Inferior parietal cortex (tissue), 1 donor: ENCODE data around the gene ZMYND8.
"Not testable (repeated sequence)": the region's sequence is repeated elsewhere in the genome, so short reads cannot be mapped to it uniquely, and the experiment has no call there.

ENCODE experiments used
- DNase-seq: peaks from one replicate; pipeline ENCODE4 v3.0.0-alpha.2; 2016; ENCODE audit errors: extremely low spot score

The ZMYND8 gene

DNA sequence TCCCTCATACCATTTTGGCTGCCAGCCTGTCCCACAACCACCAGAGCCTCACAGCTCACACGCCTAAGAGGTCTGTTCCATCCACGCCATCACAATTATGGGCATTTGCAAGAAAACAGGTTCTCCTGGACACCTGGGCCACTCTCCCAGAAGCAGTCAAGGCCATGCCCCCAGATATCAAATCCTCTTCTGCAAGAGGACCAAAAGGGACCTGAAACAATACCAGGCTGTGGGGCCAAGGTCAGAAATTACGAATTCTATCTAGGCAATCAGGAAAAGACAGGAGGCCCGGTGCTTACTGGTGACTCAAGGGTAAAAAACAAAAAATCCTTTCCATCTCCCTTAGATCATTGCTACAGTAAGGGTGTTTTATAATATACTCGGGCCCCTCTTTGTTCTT, 69.8 kb downstream of the ZMYND8 start:
- DNase-seq: no peak

DNA sequence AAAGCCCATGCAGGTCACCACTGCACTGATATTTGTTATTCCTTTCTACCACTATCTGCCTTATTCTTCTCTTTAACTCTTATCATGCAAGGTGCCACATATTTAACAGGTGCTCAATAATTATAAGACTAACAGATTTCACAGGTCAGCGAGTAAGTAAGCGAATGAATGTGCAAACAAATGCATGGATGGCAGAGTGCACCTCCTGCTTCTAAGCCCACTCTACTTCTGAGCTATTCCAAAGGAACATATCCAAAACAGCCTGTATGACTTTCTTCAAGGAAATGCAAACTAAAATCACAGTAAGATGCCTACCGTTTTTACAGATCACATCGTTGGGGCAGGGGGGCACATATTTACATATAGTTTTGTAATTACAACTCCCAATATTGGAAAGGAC, 71.3 kb downstream of the ZMYND8 start:
- DNase-seq: no peak

DNA sequence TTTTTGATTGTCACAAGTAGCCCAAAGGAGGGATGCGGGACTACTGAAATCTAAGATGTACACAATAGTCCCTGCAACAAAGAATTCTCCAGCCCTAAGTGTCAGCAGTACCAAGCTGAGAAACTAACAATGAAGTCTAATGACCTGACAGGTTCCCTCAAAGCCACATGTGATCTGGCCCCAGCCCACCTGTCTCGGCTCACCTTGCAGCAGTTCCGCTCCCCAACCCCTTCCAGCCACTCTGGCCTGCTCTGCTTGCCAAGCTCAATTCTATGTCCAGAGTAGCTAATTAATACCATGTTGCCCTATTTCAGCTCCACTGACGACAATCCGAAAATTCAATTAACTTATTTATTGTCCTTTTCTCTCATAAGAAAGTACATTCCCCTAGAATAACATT, 72.1 kb downstream of the ZMYND8 start:
- DNase-seq: no peak

DNA sequence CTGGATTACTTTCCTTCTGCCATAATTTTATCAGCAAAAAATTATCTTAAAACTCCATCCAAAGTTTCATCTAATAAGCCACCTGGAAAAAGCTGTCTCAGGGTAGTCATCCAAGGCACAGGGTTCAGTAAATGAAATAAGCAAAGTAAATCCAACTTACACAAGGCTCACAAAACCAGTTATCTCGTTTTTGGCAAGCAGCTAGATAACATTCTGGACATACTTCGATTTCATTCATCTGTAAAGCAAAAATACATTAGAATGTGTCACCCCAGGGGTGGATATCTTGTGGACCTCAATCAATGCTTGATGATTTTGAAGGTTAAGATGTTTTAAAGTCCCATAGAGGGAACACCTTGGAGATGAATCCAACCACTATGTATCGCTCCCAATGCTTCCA, 73.1 kb downstream of the ZMYND8 start:
- no peak for DNase-seq

DNA sequence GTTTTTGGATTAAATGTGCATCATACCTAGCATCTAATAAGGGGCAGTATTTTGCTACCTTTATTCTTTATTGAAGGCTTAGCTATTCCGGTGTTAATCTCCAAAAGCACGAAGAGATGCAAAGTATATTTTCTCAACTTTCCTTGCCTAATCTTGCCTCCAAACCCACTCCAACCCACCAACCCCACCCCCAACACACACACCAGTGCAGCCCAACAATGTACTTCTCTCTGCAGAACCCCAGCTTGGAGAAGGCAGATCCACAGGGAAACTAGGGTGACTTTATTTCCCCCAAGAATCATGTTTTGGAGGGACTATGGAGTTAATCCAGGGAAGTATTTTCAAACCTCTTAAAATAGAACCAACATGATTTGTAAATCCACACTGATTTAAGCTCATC, 73.6 kb downstream of the ZMYND8 start:
- no peak for DNase-seq

DNA sequence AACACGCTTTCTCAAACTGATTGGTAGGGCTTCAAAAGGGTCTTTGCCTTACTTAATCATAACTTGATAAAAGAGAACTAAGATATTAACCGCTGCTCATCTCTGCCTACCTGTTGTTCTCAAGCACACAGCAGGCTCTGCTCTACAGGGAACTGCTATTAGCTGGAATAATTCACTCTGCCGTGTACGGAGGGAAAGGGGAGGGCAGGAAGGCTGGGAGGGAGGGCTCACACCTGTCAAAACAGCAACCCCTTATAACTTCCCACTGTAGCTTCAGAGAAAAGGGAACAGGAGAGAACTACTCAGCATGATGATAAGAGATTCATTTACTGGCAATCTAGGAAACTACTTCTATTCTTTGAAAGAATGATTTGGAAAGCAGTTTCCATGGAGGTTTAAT, 75.1 kb downstream of the ZMYND8 start:
- no peak for DNase-seq

DNA sequence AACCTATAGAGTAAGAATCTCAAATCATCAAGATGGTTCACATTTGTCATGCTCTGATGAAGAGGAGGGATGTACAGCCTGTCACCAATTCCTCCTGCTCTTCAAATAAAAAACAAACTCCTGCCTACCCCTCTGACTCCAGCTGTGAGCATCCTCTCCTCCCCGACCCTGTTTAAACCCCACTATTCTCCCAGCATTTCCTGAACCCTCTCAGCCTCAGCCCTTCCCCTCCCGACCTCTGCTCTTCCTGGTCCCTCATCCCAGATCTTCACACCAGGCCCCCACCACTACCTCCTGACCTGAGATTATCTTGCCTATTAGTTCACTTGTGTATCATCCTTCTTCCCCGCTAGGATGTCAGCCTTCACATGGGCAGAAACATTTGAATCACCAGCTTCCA, 75.8 kb downstream of the ZMYND8 start:
- DNase-seq: no peak

DNA sequence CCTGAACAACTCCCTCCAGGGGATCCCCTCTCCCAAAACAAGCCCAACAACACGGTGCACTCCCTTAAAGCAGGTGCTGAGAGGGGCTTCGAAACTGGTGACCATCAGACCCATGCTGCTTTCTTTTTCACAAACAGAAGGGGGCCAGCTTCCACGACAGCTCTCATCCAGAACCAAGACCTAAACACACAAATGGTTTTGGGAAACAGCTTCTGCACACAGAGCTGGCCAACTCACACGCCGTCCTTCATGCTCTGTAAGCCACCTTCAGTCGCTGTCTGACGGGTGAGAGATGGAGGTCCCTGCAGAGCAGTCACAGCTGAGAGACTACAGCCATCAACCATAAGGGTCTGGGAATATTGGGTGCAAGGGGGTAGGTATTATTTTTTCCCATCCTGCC, 76.3 kb downstream of the ZMYND8 start:
- DNase-seq: no peak

DNA sequence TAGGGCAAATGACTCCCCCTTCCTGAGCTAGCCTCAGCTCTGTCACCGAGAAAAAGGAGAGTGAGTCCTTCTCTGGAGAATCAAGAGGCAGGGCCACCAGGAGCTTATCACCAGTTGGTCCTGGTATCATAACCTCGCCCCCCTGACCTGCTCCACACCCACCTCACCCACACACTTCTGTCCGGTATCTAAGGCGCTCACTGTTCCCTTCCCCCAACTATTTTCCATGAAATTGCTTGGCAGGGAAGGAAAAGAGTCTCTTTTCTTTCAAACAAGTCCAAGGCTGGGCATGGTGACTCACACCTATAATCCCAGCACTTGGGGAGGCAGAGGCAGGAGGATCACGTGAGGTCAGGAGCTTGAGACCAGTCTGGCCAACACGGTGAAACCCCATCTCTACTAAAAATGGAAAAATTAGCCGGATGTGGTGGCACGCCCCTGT, 77.6 kb downstream of the ZMYND8 start:
- no peak for DNase-seq

DNA sequence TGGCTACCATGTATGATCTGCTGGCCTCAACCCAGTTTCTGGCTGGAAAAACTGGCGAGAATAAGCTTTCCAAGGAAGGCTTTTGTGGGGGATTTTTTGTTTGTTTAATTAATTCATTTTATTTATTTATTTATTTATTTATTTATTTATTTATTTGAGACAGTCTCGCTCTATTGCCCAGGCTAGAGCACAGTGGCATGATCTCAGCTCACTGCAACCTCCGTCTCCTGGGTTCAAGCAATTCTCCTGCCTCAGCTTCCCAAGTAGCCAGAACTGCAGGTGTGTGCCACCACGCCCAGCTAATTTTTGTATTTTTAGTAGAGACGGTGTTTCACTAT, 79.0 kb downstream of the ZMYND8 start:
- DNase-seq: not testable (repeated sequence)

DNA sequence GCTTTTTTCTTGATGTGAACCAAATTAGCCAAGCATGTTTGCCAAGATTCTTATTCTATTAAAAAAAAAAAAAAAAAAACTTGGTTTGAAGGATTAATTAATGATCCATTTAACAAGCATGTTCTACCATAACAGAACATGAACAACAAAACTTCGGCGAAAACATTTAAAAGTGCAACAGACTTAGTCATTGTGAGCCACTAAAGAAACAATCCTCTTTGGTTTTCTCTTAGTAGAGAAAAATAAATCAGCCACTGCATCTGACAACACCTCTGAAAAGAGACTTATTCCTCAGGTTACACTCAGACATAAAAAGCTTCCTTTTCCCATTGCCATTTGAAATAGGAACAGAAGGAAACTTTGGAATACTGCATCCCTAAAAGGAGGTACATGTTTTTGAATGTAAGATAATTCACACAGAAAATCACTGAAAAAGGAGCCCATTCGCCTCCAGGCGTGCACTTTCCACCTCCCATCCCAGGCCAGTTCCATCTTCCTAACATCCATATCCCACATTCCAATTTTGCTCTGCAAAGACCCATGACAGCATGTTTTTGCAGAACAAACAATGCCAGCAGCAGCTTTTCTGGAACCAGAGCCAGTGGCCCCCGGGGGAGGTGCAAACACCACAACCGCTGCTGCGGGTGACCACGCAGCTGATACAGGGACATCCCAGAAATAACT, 79.5 kb downstream of the ZMYND8 start:
- DNase-seq: no peak

DNA sequence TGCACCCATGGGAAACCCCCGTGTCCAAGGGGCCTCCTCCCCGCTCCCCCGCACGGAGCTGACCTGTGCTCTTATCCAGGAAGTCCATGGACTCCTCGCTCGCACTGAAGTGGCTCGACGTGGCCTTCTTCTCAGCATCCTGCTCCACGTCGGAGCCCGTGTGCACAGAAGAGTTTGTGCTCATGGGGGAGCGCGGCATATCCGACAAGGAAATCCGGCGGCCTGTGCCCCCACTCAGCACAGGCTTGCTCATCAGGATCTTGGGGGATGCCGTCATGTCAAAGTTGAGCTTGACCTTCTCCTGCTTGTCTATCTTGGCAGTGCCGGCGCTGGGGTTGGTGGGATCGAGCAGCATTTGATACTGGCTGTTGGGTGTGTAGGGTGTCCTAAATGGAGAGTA, 80.2 kb downstream of the ZMYND8 start:
- no peak for DNase-seq

DNA sequence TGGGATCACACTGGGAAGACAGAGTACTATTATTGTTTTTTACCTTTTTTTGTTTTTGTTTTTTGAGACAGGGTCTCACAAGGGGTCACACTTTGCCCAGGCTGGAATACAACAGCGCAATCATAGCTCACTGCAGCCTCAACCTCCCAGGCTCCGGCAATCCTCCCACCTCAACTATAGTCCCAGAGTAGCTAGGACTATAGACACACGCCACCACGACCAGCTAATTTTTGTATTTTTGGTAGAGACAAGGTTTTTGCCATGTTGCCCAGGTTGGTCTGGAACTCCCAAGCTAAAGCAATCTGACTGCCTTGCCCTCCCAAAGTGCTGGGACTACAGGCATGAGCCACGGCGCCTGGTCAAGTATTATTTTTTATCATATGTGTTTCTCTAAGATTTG, 81.0 kb downstream of the ZMYND8 start:
- DNase-seq: no peak

DNA sequence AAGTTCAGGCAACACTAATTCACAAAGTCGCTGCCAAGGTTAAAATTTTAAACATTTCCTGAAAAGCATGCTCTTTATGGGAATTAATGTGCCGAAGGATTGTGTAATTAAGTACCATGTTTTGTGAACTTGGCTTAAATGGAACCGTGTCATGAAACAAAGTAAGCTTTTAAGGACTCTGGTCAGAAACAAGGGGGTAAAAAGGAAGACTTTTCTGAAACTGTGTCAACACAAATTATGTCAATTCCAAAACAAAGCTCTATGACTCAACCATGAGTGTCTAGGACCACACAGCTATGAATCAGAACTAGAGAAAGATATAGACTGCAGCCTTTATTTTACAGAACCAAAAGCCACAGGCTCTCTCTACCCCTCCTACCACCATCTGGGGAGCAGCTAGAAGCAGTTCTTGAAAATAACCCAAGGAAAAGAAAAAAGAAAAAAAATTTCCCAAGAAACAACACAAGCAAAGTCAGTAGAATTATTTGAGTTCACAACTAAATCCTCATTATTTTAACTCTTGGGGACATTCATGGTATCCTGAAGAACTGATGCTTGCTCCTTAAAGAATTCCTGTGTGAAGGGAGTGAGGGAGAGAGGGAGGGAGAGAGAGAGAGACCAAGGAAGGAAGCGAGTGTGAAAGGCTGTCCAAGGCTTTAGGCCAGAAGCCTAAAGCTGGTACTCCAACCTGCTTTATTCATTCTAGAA, 81.9 kb downstream of the ZMYND8 start:
- DNase-seq: no peak

DNA sequence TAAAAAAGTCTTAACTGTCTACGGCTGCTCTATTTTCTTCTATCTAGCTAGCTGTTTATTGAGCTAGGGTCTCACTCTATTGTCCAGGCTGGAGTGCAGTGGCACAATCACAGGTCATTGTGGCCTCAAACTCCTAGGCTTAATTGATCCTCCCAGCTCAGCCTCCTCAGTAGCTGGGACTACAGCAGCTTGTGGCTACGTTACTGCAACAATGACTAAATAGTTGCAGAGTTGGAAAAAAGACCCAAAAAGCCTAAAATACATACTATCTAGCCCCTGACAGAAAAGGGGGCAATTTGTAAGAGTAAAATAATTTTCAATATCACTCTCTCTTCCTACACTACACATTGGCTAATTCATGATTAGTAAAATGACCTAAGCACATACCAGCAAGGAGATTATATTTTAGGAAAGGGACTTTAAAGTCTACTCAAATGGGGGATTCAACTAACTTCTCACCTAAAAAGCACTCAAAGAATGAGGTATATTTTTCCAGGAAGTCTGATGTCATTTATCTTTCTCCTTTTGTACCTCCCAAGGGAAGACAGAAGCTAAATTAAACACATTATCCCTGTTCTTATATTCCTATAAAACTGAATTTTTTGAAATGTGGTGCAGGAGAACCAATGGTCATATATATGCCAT, 82.8 kb downstream of the ZMYND8 start:
- DNase-seq: no peak

DNA sequence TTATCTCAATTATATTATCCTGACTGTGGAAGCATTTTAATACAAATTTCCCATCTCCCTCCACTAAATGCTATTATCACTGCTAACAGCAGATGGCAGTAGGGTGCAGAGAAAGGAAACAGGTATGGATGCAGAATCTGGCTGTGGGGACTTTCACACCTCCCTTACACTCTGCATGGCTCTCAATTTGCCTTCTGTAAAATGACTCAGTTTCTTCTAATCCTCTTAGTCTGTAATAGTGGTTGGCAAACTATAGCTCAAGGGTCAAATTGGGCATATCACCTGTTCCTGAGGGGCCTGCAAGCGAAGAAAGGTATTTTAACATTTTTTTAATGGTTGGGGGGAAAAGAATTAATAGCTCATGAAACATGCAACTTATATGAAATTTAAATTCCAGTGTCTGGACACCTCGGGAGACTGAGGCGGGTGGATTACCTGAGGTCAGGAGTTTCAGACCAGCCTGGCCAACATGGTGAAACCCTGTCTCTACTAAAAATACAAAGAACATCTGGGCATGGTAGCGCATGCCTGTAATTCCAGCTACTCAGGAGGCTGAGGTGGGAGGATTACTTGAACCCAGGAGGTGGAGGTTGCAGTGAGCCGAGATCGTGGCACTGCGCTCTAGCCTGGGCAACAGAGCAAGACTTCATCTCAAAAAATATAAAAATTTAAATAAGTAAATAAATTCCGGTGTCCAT, 83.5 kb downstream of the ZMYND8 start:
- DNase-seq: peak; percentile 93

DNA sequence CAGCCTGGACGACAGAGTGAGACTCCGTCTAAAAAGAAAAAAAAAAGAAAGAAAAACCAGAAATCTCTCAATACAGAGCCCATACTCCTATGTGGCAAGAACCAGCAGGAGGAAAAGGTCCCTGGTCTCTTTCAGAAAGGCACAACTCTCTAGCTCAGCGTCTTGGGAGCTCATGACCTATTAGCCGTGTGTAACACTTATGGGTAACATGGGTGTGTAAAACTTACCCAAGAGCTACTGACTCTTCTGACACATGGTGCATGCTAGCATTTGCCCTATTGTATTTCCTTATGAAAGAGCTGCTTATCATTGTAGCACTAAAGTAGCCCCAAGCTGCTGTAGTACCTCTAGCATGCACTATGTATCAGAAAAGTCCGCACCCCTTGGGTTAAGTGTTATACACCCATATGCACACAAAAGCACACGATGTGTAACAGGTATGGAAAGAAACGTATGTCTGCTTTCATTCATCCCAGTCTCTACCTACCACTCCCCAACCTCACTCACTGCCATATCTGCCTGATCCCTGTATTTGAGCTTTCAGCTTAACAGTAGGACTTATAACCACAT, 85.4 kb downstream of the ZMYND8 start:
- no peak for DNase-seq

DNA sequence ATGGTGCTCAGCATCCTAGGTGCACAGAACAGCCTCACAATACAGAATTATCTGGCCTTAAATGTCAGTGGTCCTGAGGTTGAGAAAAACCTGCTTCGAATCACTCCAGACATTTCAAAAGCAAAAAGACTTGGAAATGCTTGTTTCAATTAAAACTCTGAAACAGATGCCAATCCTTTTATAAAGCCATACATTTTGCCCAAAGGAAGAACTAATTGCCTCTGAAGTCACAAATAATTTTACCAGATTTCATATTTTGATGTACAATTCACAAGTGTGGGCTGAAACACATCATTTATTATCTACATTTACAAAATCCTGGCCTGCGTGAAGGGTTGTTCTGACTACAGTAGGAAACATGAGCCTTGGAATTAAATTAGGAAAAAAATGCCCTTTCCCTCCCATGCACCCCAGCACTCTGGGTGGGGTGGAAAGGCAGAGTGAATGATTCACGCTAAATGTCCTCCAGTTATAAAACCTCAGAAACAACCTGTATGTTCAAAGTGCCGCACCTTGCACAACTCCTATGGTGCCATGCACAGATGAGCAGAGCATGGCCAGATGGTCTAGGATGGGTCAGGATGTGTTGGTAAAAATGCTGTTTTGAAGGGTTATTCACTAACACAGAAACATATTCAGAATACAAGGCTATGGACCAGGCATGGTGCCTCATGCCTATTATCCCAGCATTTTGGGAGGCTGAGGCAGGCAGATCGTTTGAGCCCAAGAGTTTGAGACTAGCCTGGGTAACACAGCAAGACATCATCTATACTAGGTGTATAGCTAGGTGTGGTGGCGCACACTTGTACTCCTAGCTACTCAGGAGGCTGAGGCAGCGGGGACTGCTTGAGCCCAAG, 87.0 kb downstream of the ZMYND8 start:
- DNase-seq: no peak

DNA sequence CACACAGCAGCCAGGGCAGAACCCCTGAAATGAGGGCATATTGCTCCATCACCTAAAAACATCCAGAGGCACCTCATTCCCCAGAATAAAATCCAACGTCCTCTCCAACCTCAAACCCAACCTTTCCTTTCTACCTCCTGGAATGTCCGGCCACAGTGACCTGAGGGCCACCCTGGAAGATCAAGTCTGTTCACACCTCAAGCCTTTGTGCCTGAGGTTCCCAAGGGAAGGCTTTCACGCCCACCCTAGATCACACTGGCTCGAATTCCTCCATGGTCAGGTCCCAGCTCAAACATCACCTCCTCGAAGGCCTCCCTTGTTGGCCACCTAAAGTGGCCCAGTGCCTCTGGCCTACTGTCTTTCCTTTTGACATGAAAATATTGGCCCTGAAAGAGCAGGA, 88.9 kb downstream of the ZMYND8 start:
- no peak for DNase-seq

DNA sequence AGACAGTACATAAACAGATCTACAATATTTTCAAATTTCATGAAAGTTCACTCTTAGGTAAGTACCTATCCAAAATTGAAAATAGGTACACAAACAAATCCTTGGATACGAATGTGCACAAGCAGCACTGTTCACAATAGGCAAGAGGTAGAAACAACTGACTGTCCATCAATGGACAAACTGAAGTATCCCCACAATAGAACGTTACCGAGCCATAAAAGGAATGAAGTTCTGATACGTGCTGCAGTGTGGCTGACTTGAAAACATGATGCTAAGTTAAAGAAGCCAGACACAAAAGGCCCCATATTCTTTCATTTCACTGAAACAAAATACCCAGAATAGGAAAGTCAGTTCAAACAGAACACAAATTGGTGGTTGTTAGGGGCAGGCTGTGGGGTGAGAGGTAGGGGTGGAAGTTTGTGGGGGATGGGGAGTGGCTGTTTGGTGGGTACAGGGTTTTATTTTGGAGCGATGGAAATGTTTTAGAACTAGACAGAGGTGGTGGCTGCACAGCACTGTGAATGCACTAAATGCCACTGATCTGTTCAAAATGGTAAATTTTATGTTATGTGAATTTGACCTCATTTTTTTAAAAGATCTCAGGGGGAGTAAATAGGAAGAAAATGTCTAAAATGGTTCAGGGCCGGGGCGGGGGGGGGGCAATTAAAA, 89.5 kb downstream of the ZMYND8 start:
- no peak for DNase-seq

DNA sequence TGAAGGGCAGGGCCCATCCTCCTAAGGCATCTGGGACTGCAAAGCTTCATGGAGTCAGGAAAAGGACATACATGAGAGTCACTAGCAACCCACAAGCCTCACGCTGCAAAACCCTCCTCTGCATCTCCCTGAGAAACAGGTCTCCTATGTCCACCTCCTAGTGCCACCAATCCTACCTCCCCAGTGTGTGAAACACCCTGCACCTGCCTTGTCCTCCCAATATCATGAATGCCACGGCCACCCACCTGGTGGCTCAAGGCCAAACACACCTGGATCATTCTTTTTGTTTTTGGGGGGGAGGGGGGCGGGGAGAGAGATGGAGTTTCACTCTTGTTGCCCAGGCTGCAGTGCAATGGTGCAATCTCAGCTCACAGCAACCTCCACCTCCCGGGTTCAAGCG, 90.5 kb downstream of the ZMYND8 start:
- DNase-seq: no peak
